Pons (tissue), 1 donor: ENCODE results near the gene EMP1.

Experiments used
- DNase-seq: peaks from one replicate; pipeline ENCODE4 v3.0.0-alpha.2; 2016; ENCODE audit warnings: low spot score

EMP1 gene

DNA sequence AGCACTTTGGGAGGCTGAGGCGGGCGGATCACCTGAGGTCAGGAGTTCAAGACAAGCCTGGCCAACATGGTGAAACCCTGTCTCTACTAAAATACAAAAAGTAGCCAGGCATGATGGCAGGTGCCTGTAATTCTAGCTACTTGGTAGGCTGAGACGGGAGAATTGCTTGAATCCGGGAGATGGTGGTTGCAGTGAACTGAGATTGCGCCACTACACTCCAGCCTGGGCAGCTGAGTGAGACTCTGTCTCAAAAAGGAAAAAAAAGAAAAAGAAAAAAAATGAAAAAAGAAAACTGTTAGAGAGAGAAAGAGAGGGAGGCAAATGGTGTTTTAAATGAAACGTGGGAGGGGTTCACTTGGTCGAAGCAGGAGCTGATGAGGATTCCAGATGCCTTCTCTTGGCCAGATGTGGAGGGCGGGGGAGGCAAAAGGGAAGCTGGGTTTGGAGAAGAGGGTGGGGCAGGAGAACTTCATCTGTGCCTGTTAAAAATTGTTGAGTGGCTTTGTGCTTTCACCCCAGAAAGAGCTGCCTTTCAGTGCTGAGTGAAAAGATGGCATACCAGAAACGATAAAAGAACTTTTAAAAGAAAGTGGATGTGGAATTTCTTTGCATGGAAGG, 1.1 kb downstream of the EMP1 start:
- DNase-seq, result no peak

DNA sequence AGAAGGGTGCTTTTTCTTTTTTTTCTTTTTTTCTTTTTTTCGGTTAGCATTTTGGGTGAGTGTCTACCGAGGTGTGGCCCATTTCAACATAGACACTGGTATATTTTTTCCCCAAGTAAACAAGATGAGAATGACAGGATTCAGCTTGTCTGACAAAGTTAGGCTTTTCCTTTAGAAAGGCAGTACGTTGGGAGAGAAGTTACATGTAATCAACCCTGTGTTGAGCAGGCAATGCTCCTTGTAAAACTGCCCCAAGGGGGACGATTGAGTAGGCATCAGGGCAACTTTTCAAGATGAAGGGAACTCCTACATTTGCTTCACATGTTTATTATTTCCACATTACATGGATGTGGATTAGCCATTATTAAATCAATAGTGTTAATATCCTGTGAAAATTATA, 1.7 kb downstream of the EMP1 start:
- DNase-seq, result no peak

GRCh38 chr12:13198876-13199275, 2.4 kb downstream of the EMP1 start:
- DNase-seq, result no peak

DNA sequence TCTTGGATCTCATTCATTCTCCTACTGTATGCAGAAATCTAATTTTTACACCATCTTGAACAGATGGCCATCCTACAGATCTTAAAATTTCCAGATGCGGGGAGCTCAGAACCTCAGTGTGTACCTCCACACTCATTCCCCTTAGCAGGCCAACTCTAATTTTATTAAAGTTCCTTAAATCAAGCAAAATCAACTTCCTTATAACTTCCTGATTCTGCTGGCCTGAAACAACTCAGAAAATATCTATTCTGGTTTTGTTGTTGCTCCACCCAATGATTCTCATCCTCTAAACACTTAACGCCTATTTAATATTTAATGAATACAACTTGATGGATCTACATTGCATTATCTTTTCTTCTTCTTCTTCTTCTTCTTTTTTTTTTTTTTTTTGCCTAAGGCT, 3.1 kb downstream of the EMP1 start:
- DNase-seq, result no peak

DNA sequence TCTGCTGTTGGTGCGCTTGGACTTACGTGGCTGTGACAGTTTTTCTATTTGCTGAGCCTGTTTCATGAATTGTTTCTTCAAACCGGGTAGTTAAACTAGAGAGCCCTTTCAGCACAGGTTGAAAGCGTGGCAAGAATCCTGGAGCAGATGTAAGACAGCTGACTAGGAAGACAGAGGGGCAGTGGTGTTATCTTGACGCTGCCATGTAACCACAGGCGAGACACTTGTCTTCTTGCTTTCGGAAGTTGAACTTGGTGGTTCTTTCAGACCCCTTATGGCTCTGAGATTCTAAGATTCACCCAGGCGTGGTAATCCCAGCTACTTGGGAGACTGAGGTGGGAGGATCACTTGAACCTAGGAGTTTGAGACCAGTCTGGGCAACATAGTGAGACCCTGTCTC, 4.3 kb downstream of the EMP1 start:
- DNase-seq, result no peak

DNA sequence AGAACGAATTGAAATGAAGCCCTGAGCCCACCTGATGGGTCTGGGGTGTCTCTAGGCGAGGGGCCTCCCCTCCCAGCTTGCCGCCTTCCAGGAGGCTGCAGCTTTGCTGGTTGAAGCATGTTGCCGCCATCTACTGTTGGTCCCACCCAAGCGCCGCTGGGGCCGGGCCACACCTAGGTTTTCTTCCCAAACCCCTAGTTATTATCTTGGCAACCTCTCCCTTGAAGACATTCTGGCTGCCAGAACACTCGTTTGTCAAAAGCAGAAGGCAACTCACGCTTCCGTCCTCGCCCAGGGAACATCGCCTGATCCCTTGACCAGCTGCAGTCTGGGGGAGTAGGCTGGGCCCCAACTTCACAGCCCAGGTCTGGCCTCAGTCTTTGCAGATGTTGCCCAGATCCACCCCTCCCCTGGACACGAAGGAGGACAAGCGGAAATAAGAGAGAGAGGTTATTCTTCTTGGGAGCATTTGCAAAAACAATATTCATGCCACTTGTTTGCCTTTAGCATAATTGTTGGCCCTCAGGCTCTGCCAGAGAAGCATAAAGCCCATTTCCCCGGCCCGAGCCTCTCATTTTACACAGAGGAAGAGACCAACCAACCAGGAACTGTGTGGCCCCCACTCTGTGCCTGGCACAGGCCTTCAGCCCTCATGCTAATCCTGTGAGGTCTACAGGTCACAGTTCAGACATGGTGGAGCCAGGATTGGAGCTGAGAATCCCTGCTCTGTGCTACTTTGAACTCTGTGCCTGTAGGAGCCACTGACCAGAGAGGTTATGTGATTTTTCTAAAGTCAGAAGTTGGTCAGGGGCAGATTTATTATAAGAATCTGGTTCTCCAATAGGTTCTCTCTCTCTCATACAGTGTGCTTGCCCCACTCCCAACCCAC, 6.8 kb downstream of the EMP1 start:
- no peak for DNase-seq

- no peak for DNase-seq
Measured at GRCh38 chr12:13204428-13204827, 7.9 kb downstream of the EMP1 start.

DNA sequence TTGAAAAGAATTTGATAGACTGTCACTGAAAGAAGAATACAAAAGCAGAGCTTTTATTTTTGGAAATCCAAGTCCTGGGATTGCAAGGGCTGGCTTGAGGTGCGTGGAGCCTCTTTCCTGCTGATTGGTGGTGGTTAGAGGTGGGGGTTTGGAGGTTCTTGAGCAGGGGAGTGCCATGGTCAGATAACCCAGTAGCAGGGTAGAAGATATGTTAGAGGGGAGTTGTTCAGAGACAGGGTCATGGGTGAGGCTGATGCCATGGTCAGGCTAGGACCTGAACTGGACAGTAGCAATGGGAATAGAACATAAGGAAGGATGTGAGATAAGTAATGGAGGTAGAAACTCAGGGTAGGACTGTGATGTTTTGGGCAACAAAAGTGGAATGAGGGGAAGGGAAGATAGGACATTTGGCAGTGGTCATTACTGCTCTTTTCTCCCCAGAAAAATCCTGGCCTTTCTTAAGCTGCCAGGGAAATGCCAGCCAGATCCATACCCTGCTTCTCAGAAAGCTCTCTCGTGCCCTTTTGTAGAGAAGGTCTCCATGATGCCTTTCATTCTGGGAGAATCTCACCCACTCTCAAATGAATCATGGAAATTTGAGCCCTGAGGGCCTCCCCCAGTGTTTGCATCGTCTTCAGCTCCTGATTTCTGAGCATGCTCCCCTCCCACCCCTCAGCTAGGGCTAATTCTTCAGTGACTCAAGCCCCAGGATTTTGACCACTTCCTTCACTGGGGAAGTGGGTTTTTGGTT, 9.5 kb downstream of the EMP1 start:
- DNase-seq, result no peak

GRCh38 chr12:13206560-13206897, 10.0 kb downstream of the EMP1 start:
- DNase-seq, result no peak

- peak; percentile 56 for DNase-seq
Measured at GRCh38 chr12:13208533-13209435, 12.3 kb downstream of the EMP1 start.

DNA sequence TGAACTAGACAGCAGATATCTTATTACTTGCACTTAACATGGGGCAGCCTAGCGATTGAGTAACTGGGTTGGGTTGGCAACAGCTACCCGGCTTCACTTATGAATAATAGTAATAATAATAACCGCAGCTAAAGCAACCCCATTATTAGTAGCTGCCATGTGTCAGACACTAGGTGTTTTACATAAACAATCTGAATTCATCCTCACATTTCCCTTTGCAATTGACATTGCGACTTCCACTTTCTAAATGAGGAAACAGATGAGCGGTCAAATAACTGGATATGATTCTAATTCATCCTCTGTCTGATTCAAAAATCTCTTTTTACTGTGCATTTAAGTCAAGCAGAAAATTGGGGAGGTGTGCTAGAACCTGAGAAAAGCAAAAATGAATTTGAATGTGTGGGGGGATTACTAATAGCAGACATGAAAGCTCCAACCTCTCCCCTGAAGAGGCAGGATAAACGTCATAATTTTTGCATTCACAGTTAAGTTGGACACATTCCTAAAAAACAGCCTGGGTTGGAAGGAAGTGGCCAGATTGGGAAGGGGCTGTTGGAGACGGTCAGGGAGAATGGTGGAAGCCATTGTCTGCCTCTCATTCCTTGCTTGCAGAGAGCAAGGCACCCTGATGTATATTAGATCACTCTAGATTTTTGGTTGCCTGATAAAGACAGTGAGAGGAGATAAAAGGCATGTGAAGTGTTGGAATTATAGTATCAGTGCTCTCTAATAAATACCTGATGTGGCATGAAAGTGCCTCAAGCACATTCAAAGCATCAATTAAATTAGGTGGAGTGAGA, 13.1 kb downstream of the EMP1 start:
- DNase-seq, result no peak

DNA sequence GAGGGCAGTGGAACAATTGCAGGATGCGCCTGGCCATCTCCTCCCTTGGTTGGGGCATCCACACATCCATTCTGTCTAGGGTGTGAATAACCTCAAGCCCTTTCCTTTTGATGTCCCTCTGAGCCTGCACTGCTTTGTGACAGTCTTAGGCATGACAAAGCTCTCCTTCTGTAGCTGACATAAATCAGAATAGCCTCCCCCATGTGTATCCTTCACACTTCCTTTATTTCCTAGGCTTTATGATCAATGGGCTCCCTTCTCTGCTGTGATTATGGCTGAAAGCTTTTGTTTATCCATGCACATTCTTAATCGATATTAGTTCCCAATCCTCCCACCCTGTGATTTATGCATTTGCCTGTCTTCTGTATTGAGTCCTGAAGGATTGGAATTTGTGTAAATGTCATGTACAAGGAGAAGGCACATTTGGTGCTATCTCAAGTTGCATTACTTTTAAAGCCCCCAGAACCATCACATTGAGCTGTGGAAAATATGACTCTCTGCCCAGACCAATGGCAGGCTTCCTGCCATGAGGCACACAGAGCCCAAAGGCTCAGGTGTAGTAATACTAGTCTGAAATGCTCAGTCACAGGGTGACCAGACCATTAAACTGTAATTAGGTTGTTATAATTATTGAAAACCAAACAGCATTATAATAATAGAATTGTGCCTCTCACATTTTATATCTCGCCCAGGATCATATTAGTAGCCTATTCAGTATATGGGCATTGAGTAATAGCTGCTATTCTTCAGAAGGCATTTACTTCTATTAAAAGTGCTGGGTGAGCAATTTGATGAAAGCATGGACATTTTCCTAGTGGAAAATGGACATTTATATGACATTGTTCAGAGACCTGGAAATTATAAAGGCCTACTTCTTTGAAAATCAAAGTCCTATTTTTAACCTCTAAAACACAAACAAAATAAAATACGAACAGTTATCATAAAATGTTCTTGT, 14.0 kb downstream of the EMP1 start:
- no peak for DNase-seq

- no peak for DNase-seq
Measured at GRCh38 chr12:13211191-13211858, 14.8 kb downstream of the EMP1 start.

- DNase-seq, result peak; percentile 88
Measured at GRCh38 chr12:13211859-13212664, 15.5 kb downstream of the EMP1 start.

- DNase-seq, result no peak
Measured at GRCh38 chr12:13215056-13215455, 18.5 kb downstream of the EMP1 start.

- DNase-seq, result no peak
Measured at GRCh38 chr12:13218641-13219040, 22.1 kb downstream of the EMP1 start.

GRCh38 chr12:13219320-13219719, 22.8 kb downstream of the EMP1 start:
- no peak for DNase-seq

- no peak for DNase-seq
Measured at GRCh38 chr12:13220838-13221237, 24.3 kb downstream of the EMP1 start.

- DNase-seq, result no peak
Measured at GRCh38 chr12:13222076-13222475, 25.6 kb downstream of the EMP1 start.
